Inflammatory macrophage treated with lipopolysaccharide for 4 hours (primary cell): ENCODE results near the gene LMF1.

ENCODE experiments used
- DNase-seq: peaks from one replicate; pipeline ENCODE4 v3.0.0-alpha.2; 2020

LMF1 gene

GRCh38 chr16:876523-877241 lies 94.1 kb downstream of the LMF1 start:
- no peak for DNase-seq

GRCh38 chr16:876041-876335 lies 94.8 kb downstream of the LMF1 start:
- DNase-seq = no peak

GRCh38 chr16:875182-876040 lies 95.4 kb downstream of the LMF1 start:
- DNase-seq = no peak

GRCh38 chr16:874366-875181 lies 96.2 kb downstream of the LMF1 start:
- DNase-seq = no peak

GRCh38 chr16:873889-874288 lies 96.9 kb downstream of the LMF1 start:
- no peak for DNase-seq

GRCh38 chr16:873243-873661 lies 97.5 kb downstream of the LMF1 start:
- no peak for DNase-seq

- no peak for DNase-seq
These were observed 98.1 kb downstream of the LMF1 start for GRCh38 chr16:872436-873242.

- no peak for DNase-seq
These were observed 99.0 kb downstream of the LMF1 start for GRCh38 chr16:871562-872345.

GRCh38 chr16:870856-871561 lies 99.8 kb downstream of the LMF1 start:
- DNase-seq = no peak

- DNase-seq = no peak
These were observed 100.8 kb downstream of the LMF1 start for GRCh38 chr16:869823-870641.

- DNase-seq = no peak
These were observed 101.7 kb downstream of the LMF1 start for GRCh38 chr16:868846-869822.

GRCh38 chr16:868386-868755 lies 102.4 kb downstream of the LMF1 start:
- no peak for DNase-seq

- no peak for DNase-seq
These were observed 103.1 kb downstream of the LMF1 start for GRCh38 chr16:867421-868385.

- no peak for DNase-seq
These were observed 104.4 kb downstream of the LMF1 start for GRCh38 chr16:866252-866896.

GRCh38 chr16:865026-865425 lies 105.8 kb downstream of the LMF1 start:
- no peak for DNase-seq

- DNase-seq = no peak
These were observed 109.3 kb downstream of the LMF1 start for GRCh38 chr16:861446-861845.

- DNase-seq = no peak
These were observed 109.9 kb downstream of the LMF1 start for GRCh38 chr16:860891-861290.
